RWPE1 (cell line): ENCODE measurements around the gene KIFAP3.

Source experiments
- CTCF ChIA-PET: fragments of 350-600 bp; sonication (Branson Sonifier 250); formaldehyde crosslinking; extraction: SDS; loops from one replicate; lab custom pipeline; 2021; lab: Yijun Ruan, JAX
- POLR2A ChIA-PET: fragments of 400-600 bp; formaldehyde crosslinking; extraction: SDS; loops from one replicate; lab custom pipeline; 2020; ENCODE audit warnings: antibody characterized with exemption; ENCODE audit not compliant: low non-redundant PET; lab: Yijun Ruan, JAX
- DNase-seq: peaks from one replicate; pipeline ENCODE4 v3.0.0; 2012; ENCODE audit warnings: low spot score
- H3K27ac ChIP-seq: fragments of 450-650 bp; 2 replicates; pipeline ENCODE4 v1.5.1; 2017
- CTCF ChIP-seq: fragments of 450-650 bp; conservative IDR thresholded peaks from 2 replicates; pipeline ENCODE4 v1.5.1; 2017; ENCODE audit warnings: low read depth, mild to moderate bottlenecking

The KIFAP3 gene

GRCh38 chr1:169949139-169949538, 125.4 kb downstream of the KIFAP3 start:
- ChIA-PET CTCF (no interaction called here), POLR2A (no interaction called here)
- no peak for DNase-seq
- TF ChIP-seq CTCF = no peak
- H3K27ac ChIP-seq = no peak overlapping the region

- CTCF ChIA-PET = interaction anchor here (0.8 kb wide), 1 partner anchor 538 kb away, joined by 4 read pairs; no protein-coding TSS in a partner anchor
- POLR2A ChIA-PET = no interaction called here
- no peak for DNase-seq
- no peak for TF ChIP-seq CTCF
- H3K27ac ChIP-seq = no peak overlapping the region
These were observed 128.3 kb downstream of the KIFAP3 start for GRCh38 chr1:169946206-169946605.

- H3K27ac ChIP-seq = no peak overlapping the region
- no peak for DNase-seq
- CTCF ChIA-PET = interaction anchor here (0.7 kb wide), 2 partner anchors 25 to 360 kb away, joined by 3 read pairs; no protein-coding TSS in a partner anchor
- TF ChIP-seq CTCF = no peak
- POLR2A ChIA-PET = no interaction called here
These were observed 129.3 kb downstream of the KIFAP3 start for GRCh38 chr1:169945181-169945580.

GRCh38 chr1:169944621-169945020, 129.9 kb downstream of the KIFAP3 start:
- ChIA-PET CTCF (no interaction called here), POLR2A (no interaction called here)
- no peak for TF ChIP-seq CTCF
- no peak for DNase-seq
- H3K27ac ChIP-seq = no peak overlapping the region

GRCh38 chr1:169943963-169944526, 130.4 kb downstream of the KIFAP3 start:
- POLR2A ChIA-PET = no interaction called here
- DNase-seq = no peak
- TF ChIP-seq CTCF = no peak
- no peak overlapping the region for H3K27ac ChIP-seq
- CTCF ChIA-PET = no interaction called here

GRCh38 chr1:169941982-169942830, 132.3 kb downstream of the KIFAP3 start:
- H3K27ac ChIP-seq = no peak overlapping the region
- ChIA-PET CTCF (interaction anchor here (0.6 kb wide), 1 partner anchor 314 kb away, joined by 3 read pairs; no protein-coding TSS in a partner anchor), POLR2A (no interaction called here)
- no peak for DNase-seq
- TF ChIP-seq CTCF = no peak
